ENCODE results near the gene RNF113B. TPM values are rescaled to one million over a fixed set of nuclear protein-coding genes. Genes with fewer than 3 reads are reported as not detected.

The RNF113B gene
- total RNA-seq, 1 donor from 2014 or later = not detected

- intact Hi-C loops (cut with DNase I) = loop anchor here (2.0 kb wide), 1 partner anchor 35 kb away; no protein-coding TSS in a partner anchor
- no peak for DNase-seq (ENCODE audit: low spot score)
These were observed 30.3 kb upstream of the RNF113B start for GRCh38 chr13:98207416-98207815.

- no peak for DNase-seq (ENCODE audit: low spot score)
- intact Hi-C loops (cut with DNase I) = loop anchor here (2.0 kb wide), 1 partner anchor 34 kb away; no protein-coding TSS in a partner anchor
These were observed 29.9 kb upstream of the RNF113B start for GRCh38 chr13:98206946-98207345.

- DNase-seq (ENCODE audit: low spot score) = no peak
- intact Hi-C loops (cut with DNase I) = no loop called here
These were observed 27.5 kb upstream of the RNF113B start for GRCh38 chr13:98204546-98204945.

- no peak for DNase-seq (ENCODE audit: low spot score)
- intact Hi-C loops (cut with DNase I) = no loop called here
These were observed 26.7 kb upstream of the RNF113B start for GRCh38 chr13:98203646-98204326.

GRCh38 chr13:98201984-98202383 lies 24.9 kb upstream of the RNF113B start:
- DNase-seq (ENCODE audit: low spot score) = no peak
- intact Hi-C loops (cut with DNase I) = no loop called here

GRCh38 chr13:98201189-98201588 lies 24.1 kb upstream of the RNF113B start:
- intact Hi-C loops (cut with DNase I) = no loop called here
- no peak for DNase-seq (ENCODE audit: low spot score)

GRCh38 chr13:98200211-98200878 lies 23.3 kb upstream of the RNF113B start:
- intact Hi-C loops (cut with DNase I) = no loop called here
- no peak for DNase-seq (ENCODE audit: low spot score)

GRCh38 chr13:98199480-98199879 lies 22.4 kb upstream of the RNF113B start:
- intact Hi-C loops (cut with DNase I) = no loop called here
- no peak for DNase-seq (ENCODE audit: low spot score)

GRCh38 chr13:98198683-98199082 lies 21.6 kb upstream of the RNF113B start:
- intact Hi-C loops (cut with DNase I) = no loop called here
- DNase-seq (ENCODE audit: low spot score) = no peak

GRCh38 chr13:98195054-98195791 lies 18.2 kb upstream of the RNF113B start:
- no peak for DNase-seq (ENCODE audit: low spot score)
- intact Hi-C loops (cut with DNase I) = no loop called here

GRCh38 chr13:98192008-98192407 lies 14.9 kb upstream of the RNF113B start:
- DNase-seq (ENCODE audit: low spot score) = no peak
- intact Hi-C loops (cut with DNase I) = no loop called here

GRCh38 chr13:98190889-98191444 lies 13.9 kb upstream of the RNF113B start:
- intact Hi-C loops (cut with DNase I) = no loop called here
- DNase-seq (ENCODE audit: low spot score) = no peak

- intact Hi-C loops (cut with DNase I) = no loop called here
- no peak for DNase-seq (ENCODE audit: low spot score)
These were observed 12.9 kb upstream of the RNF113B start for GRCh38 chr13:98189841-98190505.

GRCh38 chr13:98188544-98189166 lies 11.6 kb upstream of the RNF113B start:
- intact Hi-C loops (cut with DNase I) = no loop called here
- DNase-seq (ENCODE audit: low spot score) = no peak

GRCh38 chr13:98187965-98188261 lies 10.8 kb upstream of the RNF113B start:
- DNase-seq (ENCODE audit: low spot score) = no peak
- intact Hi-C loops (cut with DNase I) = no loop called here

- intact Hi-C loops (cut with DNase I) = no loop called here
- no peak for DNase-seq (ENCODE audit: low spot score)
These were observed 10.3 kb upstream of the RNF113B start for GRCh38 chr13:98187155-98187964.

- DNase-seq (ENCODE audit: low spot score) = no peak
- intact Hi-C loops (cut with DNase I) = no loop called here
These were observed 7.7 kb upstream of the RNF113B start for GRCh38 chr13:98184792-98185191.

GRCh38 chr13:98182589-98182988 lies 5.5 kb upstream of the RNF113B start:
- intact Hi-C loops (cut with DNase I) = no loop called here

GRCh38 chr13:98182153-98182552 lies 5.1 kb upstream of the RNF113B start:
- DNase-seq (ENCODE audit: low spot score) = no peak
- intact Hi-C loops (cut with DNase I) = no loop called here

More at GRCh38 chr13:98182589-98182988, 5.5 kb upstream of the RNF113B start:
- no peak for DNase-seq (ENCODE audit: low spot score)
